ENCODE results near the gene RLN3. TPM values are rescaled to one million over a fixed set of nuclear protein-coding genes. Genes with fewer than 3 reads are reported as not detected.
A peak's percentile ranks its signal among the peaks of the same experiment; 100 is the strongest.

RLN3 gene
- total RNA-seq, 1 donor from 2014 or later = not detected

GRCh38 chr19:14054099-14054498 is 26.2 kb downstream of the RLN3 start:
- no peak for DNase-seq (ENCODE audit: low read depth in 2 of 2)

GRCh38 chr19:14054721-14055120 is 26.8 kb downstream of the RLN3 start:
- DNase-seq (ENCODE audit: low read depth in 2 of 2) = no peak

GRCh38 chr19:14055396-14055795 is 27.4 kb downstream of the RLN3 start:
- no peak for DNase-seq (ENCODE audit: low read depth in 2 of 2)

DNA sequence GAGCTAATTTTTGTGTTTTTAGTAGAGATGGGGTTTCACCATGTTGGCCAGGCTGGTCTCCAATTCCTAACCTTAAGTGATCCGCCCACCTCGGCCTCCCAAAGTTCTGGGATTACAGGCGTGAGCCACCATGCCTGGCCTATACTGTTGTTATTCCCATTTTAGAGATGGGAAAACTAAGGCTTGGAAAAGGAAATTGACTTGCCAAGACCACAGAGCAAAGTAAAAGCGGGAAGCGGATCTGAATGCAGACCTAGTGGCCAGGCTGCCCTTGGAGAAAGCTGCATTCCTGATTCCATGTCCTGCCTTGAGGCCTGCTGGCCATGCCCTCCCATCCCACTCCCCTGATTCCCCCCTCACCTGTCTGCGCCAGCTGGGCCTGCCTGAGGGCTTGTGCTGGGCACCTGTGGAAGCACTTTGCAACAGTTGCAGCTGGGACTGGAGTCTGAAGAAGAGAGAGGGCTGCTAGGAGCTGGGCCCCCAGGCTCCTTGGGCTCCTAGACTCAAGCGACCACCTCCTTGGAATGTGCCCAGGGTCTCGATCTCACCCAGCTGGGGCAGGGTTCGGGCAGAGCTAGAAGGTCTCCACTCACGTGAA is 28.2 kb downstream of the RLN3 start:
- DNase-seq (ENCODE audit: low read depth in 2 of 2) = no peak

DNA sequence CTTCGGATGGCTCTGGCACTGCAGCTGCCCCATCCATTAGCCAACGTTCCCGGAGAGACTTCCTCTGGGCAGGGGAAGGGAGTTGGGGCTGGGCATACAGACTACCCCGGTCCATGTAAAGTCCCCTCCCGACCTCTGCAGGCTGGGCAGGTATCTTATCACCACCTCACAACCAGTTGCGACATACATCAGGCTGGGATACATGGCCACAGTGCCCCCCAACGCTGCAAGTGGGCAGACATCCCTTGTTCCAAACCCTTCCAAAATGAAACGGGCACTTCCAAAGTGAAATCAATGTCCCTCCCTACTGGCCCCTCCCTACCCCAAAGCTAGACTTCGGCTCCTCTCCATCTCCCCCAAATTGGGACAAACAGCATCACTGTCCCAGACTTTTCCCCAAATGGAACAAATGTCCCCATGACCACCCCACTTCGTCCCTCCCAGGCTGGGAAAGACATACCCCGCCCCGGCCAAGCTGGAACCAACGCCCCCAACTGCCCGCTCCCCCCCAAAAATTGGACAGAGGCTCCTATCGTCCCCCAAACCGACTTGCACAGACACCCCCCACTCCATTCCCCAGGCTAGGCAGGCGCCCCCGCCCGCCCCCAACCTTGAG is 28.9 kb downstream of the RLN3 start:
- DNase-seq (ENCODE audit: low read depth in 2 of 2) = no peak

GRCh38 chr19:14058182-14059092 is 30.5 kb downstream of the RLN3 start:
- DNase-seq (ENCODE audit: low read depth in 2 of 2) = no peak

- no peak for DNase-seq (ENCODE audit: low read depth in 2 of 2)
Measured at GRCh38 chr19:14059093-14059480, 31.1 kb downstream of the RLN3 start.

DNA sequence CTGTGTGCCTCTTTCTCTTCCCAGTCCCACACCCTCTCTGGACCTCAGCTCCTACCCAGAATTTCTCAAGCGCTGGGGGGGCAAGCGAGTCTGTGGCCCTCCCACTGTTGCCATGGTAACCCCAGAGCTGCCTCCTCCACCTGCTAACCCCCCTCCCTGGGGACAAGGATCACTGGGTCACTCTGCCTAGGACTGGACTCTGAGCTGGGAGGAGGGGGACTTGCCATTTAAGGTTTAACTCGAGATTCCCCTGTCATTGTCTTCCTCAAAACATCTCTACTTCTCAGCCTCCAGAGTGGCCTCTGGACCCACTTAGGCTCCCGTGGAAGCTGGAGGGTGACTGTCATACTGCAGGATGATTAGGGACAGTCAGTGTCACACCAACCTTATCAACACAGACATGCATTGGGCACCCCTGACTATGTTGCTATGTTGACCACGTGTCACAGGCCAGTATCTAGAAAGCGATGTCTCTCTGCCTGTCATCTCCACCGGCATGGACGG is 31.8 kb downstream of the RLN3 start:
- no peak for DNase-seq (ENCODE audit: low read depth in 2 of 2)

DNA sequence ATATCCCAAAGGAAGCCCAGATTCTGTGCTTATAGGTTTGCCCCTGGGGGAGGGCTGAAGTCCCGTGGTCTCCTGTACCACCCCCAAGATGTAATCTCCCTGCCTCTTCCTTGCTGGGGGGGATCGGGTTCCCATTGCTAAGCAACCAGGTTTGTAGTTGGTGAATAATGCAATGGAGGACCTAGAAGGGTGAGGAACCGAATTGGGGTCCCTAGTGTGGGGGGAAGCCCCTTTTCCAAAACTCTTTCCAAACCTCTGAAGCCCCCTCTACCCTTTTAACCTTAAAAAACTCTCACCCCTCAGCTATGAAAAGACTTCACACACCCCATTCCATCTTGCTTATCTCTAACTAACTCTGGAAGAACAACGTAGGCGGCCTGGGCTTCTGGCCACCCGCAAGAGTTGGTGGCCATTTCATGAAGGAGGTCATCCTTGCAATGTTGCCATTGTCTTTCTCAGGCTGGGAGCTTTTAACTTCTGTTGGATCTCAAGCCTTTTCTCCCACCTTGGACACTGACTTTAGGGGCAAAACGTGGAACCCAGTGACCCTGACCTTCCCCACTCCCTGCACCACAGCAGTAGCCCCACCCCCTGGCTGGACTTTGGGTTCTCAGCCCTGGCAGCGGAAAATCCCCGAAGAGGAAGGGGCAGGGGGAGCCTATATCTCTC is 33.3 kb downstream of the RLN3 start:
- DNase-seq (ENCODE audit: low read depth in 2 of 2) = no peak

DNA sequence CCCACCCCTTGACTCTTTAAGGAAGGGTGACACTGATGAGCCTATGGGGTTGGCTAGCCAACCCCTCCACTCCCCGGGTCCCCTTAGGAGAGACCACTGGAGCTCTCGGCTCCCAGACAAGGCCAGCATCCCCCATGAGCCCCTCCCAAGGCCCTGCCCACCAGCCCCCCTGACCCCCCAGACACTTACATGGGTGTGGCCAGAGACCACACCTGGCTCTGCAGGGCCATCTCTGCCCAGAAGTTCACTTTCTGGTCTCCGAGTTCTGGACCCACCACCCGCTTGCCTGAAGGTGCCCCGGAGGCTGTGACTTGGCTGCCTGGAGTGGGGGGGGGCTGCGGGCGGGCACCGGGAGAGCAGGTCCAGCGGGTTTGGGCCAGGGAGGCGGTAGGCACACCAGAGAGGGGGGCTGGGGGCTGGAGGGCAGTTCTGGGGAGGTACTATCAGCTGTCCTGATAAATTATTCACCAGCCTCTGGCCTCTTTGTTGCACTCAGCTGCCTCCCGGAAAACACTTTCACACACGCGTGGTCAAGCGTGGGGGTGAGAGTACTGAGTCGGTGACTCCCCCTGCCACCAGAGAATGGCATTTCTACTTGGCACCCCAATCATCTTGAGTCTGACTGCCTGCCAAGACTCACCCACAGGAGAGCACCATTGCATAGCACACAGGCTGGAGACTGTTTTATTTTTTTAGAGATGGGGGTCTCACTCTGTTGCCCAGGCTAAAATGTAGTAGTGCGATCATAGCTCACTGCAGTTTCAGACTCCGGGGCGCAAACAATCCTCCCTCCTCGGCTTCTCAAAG is 34.0 kb downstream of the RLN3 start, which contains the start of gene PALM3:
Gene PALM3 (minus strand): TSS at position 326 of the 807 bp plus-strand sequence. CDS start 96 bp downstream, at position 230.
- DNase-seq (ENCODE audit: low read depth in 2 of 2) = no peak

DNA sequence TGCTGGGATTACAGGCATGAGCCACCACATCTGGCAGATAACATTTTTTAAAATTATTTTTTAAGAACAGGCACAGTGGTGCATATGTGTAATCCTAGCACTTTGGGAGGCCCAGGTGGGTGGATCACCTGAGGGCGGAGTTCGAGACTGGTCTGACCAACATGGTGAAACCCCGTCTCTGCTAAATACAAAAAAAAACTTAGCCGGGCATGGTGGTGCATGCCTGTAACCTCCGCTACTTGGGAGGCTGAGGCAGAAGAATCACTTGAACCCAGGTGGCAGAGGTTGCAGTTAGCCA is 34.6 kb downstream of the RLN3 start:
- DNase-seq (ENCODE audit: low read depth in 2 of 2) = no peak

GRCh38 chr19:14063105-14063504 is 35.2 kb downstream of the RLN3 start:
- DNase-seq (ENCODE audit: low read depth in 2 of 2) = no peak

GRCh38 chr19:14066134-14066533 is 38.2 kb downstream of the RLN3 start:
- DNase-seq (ENCODE audit: low read depth in 2 of 2) = no peak

DNA sequence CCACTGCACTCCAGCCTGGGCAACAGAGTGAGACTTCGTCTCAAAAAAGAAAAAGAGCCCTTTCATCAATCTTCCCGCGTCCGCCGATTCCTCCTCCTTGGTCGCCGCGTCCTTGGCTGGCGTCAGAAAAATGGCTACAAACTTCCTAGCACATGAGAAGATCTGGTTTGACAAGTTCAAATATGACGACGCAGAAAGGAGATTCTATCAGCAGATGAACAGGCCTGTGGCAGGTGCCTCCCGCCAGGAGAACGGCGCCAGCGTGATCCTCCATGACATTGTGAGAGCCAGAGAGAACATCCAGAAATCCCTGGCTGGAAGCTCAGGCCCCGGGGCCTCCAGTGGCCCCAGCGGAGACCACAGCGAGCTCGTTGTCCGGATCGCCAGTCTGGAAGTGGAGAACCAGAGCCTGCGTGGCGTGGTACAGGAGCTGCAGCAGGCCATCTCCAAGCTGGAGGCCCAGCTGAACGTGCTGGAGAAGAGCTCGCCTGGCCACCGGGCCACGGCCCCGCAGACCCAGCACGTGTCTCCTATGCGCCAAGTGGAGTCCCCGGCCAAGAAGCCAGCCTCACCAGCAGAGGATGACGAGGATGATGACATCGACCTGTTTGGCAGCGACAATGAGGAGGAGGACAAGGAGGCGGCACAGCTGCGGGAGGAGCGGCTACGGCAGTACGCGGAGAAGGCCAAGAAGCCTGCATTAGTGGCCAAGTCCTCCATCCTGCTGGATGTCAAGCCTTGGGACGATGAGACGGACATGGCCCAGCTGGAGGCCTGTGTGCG is 42.5 kb downstream of the RLN3 start:
- no peak for DNase-seq (ENCODE audit: low read depth in 2 of 2)

GRCh38 chr19:14072535-14073260 is 44.8 kb downstream of the RLN3 start, which contains the start of gene MISP3:
Gene MISP3 (plus strand): TSS chr19:14072786. CDS start chr19:14073310, 524 bp downstream.
- DNase-seq (ENCODE audit: low read depth in 2 of 2) = peak in 1 of 2 donors; percentile 42

GRCh38 chr19:14073261-14073924 is 45.4 kb downstream of the RLN3 start:
- DNase-seq (ENCODE audit: low read depth in 2 of 2) = peak; percentile 59 to 81

DNA sequence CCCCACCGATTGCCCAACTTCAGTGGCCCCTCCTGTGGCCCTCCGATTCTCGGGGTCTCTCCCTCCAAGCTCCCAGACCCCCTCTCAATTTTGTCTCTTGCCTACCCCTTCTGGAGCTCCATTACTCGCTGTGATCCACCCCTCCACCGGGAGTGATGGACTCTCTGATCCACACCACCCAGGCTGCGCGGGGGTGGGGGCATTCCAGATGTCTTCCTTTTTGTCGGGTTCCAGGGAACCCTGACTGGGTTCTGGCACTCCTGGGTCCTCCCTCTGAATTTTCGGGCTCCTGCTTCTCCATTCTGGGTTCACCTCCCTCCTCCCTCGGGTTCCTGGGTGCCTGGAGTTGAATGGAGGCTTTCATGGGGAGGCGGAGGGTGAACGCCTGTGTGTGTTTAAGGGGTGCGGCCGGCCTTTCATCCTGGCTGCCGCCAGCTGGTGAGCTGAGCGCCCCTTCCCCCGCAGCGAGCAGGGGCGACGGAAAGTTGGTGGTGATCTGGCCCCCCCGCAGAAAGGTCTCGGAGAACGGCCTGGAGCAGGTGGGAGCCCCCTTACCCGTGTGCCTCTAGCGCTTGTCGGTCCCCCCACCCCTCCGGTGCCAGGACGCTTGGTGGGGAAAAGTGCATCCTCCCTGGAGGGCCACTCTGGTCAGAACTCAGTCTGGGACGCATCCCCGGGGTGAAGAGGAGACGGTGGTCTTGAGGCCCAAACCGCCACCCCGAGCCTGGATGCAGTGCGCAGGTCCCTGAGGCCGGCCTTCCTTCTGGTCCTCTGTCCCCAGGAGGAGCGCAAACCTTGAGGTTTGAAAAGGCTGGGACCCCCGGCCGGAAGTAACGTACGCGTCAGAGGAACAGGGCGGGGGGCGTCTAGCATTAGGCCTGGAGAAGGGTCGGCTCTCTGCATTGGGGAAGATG is 46.2 kb downstream of the RLN3 start:
- no peak for DNase-seq (ENCODE audit: low read depth in 2 of 2)

- DNase-seq (ENCODE audit: low read depth in 2 of 2) = no peak
Measured at GRCh38 chr19:14078411-14078810, 50.5 kb downstream of the RLN3 start.
